Measurements from ENCODE around the gene SLC30A3.
A peak's percentile ranks its signal among the peaks of the same experiment; 100 is the strongest.

The SLC30A3 gene

DNA sequence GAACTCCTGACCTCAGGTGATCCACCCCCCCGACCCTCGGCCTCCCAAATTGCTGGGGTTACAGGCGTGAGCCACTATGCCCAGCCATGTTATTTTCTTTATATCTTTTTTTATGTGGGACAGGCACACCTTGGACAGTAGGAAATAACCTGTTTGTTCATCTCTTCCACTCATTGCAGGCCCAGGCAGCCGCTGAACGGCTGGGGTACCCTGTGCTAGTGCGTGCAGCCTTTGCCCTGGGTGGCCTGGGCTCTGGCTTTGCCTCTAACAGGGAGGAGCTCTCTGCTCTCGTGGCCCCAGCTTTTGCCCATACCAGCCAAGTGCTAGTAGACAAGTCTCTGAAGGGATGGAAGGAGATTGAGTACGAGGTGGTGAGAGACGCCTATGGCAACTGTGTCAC lies 37.3 kb downstream of the SLC30A3 start:
- no peak for DNase-seq

DNA sequence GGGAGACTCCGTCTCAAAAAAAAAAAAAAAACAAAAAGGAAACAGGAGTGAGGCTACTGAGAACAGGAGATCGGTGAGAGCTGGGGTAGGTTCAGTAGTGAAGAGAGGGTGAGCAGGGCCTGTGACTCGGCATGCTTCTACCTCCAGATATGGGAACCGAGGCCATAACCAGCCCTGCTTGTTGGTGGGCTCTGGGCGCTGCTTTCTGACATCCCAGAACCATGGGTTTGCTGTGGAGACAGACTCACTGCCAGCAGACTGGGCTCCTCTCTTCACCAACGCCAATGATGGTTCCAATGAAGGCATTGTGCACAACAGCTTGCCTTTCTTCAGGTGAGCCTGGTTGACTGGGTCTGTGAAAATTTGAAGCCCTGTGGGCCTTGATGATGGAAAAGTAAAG lies 39.4 kb downstream of the SLC30A3 start:
- no peak for DNase-seq

DNA sequence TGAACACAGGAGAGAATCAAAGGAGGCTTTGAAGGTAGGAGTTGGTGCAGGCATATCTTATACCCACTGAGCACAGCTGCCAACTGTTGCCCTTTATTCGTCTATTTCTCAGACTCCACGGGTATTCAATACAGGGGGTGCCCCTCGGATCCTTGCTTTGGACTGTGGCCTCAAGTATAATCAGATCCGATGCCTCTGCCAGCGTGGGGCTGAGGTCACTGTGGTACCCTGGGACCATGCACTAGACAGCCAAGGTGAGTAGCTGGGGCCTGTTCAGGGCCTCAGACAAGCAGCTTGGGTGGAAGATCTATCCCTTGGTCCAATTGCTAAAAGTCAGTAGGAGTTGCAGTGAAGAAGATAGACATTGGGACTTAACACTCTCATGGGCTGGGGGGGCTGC lies 40.4 kb downstream of the SLC30A3 start:
- no peak for DNase-seq

DNA sequence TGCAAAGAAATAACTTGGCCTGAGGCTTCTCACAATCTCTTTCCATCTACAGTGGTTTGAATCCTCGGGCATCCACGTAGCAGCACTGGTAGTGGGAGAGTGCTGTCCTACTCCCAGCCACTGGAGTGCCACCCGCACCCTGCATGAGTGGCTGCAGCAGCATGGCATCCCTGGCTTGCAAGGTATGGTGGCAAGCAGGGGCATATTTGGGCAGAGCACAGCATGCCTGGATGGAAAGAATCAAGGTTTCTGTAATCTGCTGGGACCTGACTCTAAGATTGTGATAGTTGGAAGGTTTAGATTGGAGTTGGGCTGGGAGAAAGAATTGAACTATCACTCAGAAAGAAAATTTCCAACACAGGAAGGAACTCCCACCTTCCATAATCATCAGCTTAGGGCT lies 41.7 kb downstream of the SLC30A3 start:
- DNase-seq = no peak

DNA sequence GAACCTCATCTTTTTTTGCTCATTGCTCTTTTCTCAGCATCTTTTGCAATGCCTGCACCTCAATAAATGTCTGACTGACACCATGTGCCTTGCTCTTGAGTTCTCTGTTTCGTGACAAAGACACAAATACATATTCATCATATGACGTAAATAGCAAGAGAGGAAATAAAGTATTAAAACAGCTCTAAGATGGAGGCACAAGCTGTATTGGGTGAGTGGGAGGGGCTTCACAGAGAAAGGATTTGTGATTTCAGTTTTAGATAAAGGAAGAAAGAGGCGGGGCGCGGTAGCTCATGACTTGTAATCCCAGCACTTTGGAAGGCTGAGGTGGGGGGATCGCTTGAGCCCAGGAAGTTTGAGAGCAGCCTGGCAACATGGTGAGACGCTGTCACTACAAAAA lies 42.8 kb downstream of the SLC30A3 start:
- no peak for DNase-seq

DNA sequence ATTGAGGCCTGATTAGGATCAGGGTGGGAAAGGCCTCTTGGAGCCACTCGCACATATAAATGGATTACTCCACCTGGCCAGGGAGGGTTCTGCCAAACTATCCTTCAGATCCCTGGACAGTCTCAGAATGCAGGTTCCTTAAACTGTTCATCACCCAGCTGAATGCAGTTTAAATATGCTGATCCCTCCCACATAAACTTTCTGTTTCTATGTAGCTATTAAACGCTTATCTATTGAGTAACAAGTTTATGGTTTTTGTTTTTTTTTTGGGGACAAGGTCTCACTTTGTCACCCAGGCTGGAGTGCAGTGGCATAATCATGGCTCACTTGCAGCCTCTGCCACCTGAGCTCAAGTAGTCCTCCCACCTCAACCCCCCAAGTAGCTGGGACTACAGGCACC lies 43.8 kb downstream of the SLC30A3 start:
- no peak for DNase-seq

DNA sequence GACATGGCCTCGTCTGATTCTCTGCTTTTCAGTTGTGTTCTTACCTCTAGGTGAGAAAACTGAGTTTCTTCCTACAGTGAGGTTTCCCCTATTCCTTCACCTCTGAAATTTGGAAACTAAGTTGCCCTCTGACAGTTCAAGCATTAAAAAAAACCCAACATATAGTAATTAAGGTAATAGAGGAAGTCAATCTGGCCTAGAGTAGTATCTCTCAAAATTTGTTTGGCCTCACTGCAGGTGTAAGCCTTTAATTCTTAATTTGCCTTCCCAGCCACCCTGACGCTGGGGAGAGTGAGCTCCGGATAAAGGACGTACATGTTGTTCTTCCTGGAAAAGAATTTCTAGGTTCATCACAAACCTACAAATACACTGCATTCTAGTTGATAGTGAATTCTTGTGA lies 44.2 kb downstream of the SLC30A3 start:
- no peak for DNase-seq

DNA sequence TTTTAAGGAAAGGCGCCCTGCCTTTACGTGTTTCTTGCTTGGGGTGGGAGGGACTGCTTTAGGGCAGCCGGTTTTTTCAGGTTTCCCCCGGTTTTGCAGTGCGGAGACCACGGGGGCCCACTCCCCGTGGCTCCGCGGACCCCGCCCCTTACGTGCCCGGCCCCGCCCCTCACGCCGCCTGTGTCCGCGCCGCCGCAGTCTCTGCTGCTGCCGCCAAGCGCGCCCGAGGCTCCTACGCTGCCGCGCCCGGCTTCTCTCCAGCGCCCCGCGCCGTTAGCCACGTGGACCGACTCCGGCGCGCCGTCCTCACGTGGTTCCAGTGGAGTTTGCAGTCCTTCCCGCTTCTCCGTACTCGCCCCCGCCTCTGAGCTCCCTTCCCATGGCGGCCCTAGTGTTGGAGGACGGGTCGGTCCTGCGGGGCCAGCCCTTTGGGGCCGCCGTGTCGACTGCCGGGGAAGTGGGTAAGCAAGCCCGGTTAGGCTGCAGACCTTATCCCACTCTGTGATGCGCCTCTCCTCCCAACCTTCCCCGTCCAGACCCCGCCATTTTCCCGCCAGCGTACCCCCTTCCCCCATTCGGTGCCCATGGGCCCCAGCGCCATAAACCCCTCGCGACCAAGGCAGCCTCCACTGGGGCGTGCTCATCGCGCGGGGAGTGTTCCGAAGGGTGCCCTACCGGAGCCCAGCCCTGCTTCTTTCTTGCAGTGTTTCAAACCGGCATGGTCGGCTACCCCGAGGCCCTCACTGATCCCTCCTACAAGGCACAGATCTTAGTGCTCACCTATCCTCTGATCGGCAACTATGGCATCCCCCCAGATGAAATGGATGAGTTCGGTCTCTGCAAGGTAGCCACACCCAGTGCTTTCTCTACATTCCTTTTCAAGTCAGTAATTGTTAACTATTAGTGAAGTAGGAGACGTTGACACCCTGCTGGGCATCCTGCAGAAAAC lies 45.4 kb downstream of the SLC30A3 start, which contains the start of gene CAD:
Gene CAD (plus strand): TSS at position 197 of the 949 bp plus-strand sequence. CDS start 183 bp downstream, at position 380.
- DNase-seq = peak; percentile 93

DNA sequence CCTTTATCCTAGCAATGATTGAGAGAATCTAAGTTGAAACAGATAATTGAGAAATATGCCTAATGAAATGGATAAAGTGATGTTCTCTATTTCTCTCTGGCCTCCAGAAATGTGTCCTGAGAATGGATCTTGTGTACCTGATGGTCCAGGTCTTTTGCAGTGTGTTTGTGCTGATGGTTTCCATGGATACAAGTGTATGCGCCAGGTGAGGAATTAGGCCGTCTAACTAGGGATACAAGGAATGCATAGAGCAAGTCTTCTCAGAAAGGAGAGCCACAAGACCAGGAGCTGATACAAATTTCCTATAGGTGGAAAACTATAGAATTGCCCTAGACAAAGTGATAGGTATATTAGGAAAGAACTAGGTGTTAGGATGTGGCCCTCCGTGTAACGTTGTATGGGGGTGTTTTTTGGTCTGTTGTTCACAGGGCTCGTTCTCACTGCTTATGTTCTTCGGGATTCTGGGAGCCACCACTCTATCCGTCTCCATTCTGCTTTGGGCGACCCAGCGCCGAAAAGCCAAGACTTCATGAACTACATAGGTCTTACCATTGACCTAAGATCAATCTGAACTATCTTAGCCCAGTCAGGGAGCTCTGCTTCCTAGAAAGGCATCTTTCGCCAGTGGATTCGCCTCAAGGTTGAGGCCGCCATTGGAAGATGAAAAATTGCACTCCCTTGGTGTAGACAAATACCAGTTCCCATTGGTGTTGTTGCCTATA lies 46.3 kb downstream of the SLC30A3 start:
- DNase-seq = no peak

DNA sequence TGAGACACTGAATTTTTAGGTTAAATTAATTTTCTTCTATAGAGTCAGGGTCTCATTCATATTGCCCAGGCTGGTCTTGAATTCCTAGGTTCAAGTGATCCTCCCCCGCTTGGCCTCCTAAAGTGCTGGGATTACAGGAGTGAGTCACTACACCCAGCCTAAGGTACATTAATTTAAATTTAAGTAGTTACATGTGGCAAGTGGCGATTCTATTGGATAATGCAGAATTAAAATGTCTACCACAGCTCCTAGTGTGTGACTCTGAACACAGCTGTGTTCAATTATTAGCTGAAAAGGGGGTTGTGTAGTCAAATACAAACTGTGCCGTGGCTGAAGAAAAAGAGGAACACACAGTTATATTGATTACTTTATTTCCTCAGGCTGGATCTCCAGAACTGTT lies 47.9 kb downstream of the SLC30A3 start:
- DNase-seq = no peak

DNA sequence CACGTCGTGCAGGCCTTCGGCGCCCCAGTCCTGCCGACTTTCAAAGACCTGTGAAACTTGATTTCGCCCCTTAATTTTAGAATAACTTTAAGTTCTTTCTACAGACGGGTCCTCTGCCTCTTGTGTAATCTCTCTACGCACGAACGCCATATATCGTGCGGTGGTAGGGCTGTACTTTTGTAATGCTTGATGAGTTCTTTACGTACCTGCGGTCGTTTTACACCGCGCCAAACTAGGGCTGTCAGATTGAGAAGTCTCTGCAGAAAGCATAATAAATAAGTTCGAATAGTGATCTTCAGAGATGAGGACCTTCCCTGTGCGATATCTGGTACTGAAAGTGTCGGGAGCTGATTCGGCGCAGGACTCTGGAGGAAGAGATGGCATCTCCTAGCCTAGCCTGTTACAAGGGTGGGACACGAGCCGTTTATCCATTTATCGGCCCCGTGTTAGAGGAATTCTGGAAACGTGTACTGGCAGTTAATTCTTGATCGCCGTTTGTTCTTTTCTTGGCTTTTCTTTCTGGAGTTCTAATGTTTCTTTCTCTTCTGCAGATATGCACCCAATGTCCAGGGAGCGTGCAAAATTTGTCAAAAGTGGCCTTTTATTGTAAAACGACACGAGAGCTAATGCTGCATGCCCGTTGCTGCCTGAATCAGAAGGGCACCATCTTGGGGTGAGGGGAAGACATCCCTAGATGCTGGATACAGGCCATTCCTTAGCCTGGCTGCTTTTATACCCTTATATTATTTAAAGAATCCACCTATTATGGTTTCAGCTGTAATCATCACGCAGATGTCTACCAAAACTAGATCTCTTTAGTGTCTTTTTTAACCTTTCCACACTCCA lies 50.0 kb downstream of the SLC30A3 start:
- DNase-seq = no peak

DNA sequence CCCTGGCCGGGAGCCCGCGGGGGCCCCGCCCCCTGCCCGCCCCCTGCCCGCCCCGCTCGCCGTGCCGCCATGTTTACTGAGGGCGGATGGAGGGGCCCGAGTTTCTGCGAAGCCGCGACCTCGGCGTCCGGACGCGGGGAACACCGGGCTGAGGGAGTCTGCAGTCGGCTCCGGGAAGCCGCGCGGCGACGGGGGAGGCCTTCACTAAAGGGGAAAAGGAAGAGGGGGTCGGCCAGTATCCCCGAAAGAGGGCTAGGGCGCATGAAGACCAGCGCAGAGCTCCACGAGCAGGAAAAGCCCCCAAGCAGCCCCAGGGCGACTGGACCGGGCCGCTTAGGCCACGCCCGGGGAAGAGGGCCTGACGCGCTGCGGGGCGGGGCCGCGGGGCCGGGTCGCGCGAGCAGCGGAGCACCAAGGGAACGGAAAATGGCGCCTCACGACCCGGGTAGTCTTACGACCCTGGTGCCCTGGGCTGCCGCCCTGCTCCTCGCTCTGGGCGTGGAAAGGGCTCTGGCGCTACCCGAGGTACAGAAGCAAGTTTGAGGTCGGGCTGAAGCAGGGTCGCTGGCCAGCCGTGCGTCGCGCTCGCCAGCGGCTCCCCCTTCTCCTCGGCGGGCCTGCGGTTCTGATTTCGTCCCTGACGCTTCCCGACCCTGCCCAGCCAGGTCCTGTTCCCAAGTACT lies 50.8 kb downstream of the SLC30A3 start, which contains the start of the genes ATRAID and SLC5A6:
Gene ATRAID (plus strand): TSS at position 99 of the 683 bp plus-strand sequence. CDS start 328 bp downstream, at position 427.
Gene SLC5A6 (minus strand): TSS at position 326 of the 683 bp plus-strand sequence. CDS start 4,618 bp downstream, outside the sequence.
- DNase-seq = peak; percentile 87

DNA sequence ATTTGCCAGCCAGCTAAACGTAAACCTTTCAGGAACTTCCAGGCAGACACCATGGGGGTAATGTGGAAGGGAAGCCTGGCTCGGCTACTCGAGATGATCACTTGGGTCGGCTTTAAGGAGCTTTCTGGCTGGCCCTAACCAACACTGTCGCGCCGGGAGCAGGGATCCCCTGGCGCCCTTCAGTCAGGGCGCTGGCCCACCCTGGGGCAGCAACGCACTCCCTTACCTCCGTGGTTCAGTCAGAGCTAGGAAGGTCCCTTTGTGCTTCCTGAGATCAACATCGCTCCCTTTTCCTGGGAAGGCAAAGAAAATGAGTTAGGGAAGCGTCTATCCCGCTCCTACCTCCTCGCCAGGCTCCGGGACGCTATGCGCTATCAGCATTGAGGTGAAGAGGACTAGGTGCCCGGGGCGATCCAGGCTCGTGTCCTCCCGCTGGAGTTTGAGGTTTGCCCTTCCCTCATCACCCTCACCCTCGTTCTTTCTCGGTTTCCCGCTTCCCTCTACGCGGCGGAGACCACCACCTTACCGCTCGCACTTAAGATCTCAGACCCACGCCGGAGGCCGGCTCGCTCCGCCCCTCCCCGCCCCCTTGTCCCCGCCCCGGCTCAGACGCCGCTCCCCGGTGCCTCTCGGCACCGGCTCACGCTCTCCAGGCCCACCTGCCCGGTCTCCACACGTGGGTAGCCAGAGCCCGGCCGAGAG lies 51.5 kb downstream of the SLC30A3 start:
- DNase-seq = peak; percentile 80

DNA sequence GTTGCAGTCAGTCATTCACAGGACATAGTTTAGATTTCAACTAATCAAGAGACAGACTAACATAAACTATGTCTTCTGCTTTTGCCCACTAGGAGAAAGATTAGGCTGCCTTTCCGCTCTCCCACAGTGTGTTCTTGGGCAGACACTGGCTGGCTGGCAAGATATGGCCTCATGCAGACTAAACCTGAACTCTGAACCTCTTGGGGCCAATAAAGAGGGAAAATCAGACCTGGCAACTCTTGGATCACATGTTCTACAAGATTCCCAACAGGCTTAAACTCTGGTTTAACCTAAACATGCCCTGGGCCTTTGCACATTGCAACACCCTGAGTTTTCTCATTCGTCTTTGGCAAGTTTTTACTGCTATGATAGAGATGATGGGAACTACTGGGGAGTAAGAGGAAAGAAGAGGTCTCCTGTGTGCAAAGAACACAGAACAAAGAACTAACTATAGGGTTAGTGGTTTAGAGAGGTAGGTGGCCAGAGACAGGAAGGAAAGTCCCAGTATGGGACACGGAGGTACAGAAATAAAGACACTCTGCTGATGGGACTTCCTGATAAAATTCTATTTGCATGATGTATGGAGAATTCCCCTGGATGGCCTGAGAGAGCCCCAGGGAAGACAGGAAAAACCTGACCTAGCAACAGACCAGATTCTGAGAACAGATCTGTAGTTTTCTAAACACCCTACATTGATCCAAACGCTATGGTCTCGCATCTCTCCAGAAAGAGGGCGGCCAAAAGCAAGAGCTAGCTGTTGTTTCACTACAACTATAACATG lies 53.0 kb downstream of the SLC30A3 start:
- no peak for DNase-seq

DNA sequence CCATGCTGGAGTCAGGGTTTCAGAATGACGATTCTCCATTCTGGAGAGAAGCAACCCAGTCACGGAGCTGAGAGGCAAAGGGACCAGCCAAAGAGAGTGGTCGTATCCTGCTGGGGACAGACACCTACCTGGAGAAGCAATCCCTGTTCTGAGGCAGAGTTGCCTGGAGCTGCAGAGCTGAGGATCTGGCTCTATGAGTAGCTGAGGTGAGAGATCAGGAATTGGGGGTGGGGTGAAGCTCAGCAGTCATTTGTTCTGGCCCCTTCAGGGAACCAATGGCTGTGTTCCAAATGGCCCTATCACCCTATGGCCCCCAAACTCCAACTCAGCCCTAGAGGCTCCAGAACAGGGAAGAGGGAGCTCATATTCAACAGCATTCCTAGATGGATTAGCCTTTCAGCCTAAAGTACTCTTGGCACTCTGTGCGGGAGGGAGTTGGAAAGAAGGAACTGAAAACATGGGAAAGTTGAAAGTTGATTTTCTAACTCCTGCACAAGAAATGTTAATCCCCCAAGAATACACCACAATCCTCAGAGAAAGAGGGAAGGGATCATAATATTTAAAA lies 54.3 kb downstream of the SLC30A3 start:
- DNase-seq = no peak

DNA sequence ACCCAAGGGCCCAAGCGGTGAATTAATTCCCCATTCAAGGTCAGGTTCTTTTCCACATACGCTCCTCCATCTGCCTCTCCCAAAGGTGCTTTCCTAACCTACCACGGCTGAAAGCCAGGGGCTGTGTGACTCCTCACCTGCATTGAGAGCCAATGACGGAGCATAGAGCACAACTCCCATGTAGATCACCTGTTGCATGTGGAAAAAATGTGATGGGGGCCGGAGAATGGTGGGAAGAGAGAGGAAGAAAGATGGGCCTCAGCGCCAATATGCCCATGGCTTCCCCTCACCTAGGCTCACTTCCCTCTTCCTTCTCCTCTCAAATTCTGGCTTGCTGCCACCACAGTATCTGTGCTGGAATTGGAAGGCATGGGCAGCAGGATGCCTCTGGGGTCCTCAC lies 56.5 kb downstream of the SLC30A3 start:
- no peak for DNase-seq

DNA sequence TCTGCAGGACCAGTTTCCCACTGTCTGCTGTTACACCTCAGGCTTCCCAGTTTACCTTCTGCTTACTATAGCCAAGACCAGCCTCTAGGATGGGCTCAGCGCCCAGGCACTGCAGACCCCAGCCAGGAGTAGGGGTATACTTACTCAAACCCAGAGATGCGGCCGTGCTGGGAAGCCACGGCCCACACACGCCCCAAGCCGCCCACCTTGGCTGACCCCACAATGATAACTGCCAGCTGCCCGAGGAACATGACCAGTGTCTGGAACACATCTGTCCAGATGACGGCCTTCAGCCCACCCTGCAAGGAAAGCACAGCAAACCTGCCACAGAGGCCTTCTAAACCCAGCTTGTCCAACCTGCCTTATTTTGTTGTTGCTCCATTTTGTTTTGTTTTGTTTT lies 57.6 kb downstream of the SLC30A3 start:
- no peak for DNase-seq

DNA sequence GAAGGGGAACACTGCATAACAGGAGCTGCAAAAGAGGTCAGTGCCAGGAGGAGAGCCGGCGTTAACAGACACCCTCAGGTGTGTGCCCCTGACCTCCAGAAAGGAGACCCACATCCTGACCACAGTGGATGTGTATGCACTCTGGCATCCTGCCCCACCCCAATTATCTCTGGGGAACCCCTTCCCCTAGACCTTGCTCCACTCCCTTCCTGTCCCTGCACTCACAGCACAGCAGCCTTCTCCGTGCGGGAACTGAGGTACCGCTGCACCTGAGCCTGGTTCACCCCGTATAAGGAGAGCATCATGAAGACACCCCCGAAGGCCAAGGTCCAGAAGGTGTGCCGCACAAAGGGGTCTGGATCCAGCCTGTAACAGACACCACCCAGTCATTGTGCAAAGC lies 58.3 kb downstream of the SLC30A3 start:
- no peak for DNase-seq

DNA sequence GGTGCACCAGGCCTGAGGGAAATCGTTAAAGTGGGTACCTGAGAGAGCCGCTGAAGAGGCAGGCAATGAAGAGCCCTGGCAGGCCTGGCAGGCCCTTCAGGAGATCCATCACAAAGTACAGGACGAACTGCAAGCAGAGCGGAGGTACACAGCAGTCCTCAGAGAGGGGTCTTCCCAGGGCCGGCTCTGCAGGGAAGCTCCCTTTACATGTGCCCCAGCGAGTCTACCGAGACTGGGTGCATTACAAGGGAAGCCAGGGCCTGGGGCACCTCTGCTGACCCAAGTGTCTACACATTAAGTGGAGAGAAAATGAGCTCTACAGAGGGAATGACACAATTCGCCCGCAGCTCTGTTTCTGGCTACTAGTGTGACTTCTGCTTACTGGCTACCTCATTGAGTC lies 59.1 kb downstream of the SLC30A3 start:
- no peak for DNase-seq
